Activated CD4-positive, CD25-positive, alpha-beta regulatory T cell treated with anti-CD3 and anti-CD28 coated beads, Interleukin-2, amount 50 U/mL, for 72 hours (primary cell): ENCODE measurements around the gene SHE.

Source experiments
- DNase-seq: peaks from one replicate; pipeline ENCODE4 v3.0.0; 2021

SHE gene

GRCh38 chr1:154442006-154442740 lies 60.0 kb downstream of the SHE start:
- DNase-seq, result no peak

GRCh38 chr1:154441241-154441888 lies 60.8 kb downstream of the SHE start:
- no peak for DNase-seq

- no peak for DNase-seq
Measured at GRCh38 chr1:154440036-154440804, 62.0 kb downstream of the SHE start.

GRCh38 chr1:154436433-154436832 lies 65.8 kb downstream of the SHE start:
- no peak for DNase-seq

GRCh38 chr1:154435599-154436200 lies 66.5 kb downstream of the SHE start:
- no peak for DNase-seq

- no peak for DNase-seq
Measured at GRCh38 chr1:154434346-154435085, 67.7 kb downstream of the SHE start.

- no peak for DNase-seq
Measured at GRCh38 chr1:154433161-154433764, 68.9 kb downstream of the SHE start.

GRCh38 chr1:154431586-154432373 lies 70.4 kb downstream of the SHE start:
- peak; percentile 47 for DNase-seq

GRCh38 chr1:154430903-154431302 lies 71.3 kb downstream of the SHE start:
- no peak for DNase-seq

GRCh38 chr1:154429841-154430611 lies 72.2 kb downstream of the SHE start:
- no peak for DNase-seq
